OCI-LY3 (cell line): ENCODE results near the gene PDCD4.
"Not testable (repeated sequence)": the region's sequence is repeated elsewhere in the genome, so short reads cannot be mapped to it uniquely, and the experiment has no call there.

Experiments used
- H2AFZ ChIP-seq: fragments of 200-600, 300-600 bp; shearing (Covaris generic); 2 replicates; pipeline ENCODE4 v1.6.0; 2014; ENCODE audit warnings: antibody characterized with exemption, low read depth, low read length
- H3K27ac ChIP-seq: fragments of 200-600, 300-600 bp; sonication (generic); 2 replicates; pipeline ENCODE4 v1.5.1; 2014; ENCODE audit warnings: mild to moderate bottlenecking, low read length, moderate library complexity, mixed read lengths
- H3K27me3 ChIP-seq: fragments of 200-600, 300-600 bp; sonication (generic); 2 replicates; pipeline ENCODE4 v1.6.1; 2014; ENCODE audit warnings: low read depth, low read length, mixed read lengths
- H3K36me3 ChIP-seq: fragments of 200-600, 300-600 bp; sonication (generic); replicated peaks from 2 replicates; pipeline ENCODE3; 2014; ENCODE audit warnings: low read depth, low read length, mixed read lengths
- H3K4me1 ChIP-seq: fragments of 300-600, 200-600 bp; sonication (generic); 2 replicates; pipeline ENCODE4 v1.6.1; 2014; ENCODE audit warnings: low read length, mixed read lengths
- H3K4me2 ChIP-seq: fragments of 200-600, 300-600 bp; sonication (generic); 2 replicates; pipeline ENCODE4 v1.6.1; 2014; ENCODE audit warnings: low read length, mixed read lengths
- H3K4me3 ChIP-seq: fragments of 300-600, 200-600 bp; sonication (generic); 2 replicates; pipeline ENCODE4 v1.5.1; 2014; ENCODE audit warnings: antibody characterized with exemption, mild to moderate bottlenecking, low read length, moderate library complexity
- H3K79me2 ChIP-seq: fragments of 300-600, 200-600 bp; shearing (Covaris generic); 2 replicates; pipeline ENCODE4 v1.6.1; 2014; ENCODE audit warnings: mild to moderate bottlenecking, low read length, mixed read lengths
- H3K9ac ChIP-seq: fragments of 300-600, 200-600 bp; shearing (Covaris generic); 2 replicates; pipeline ENCODE4 v1.6.0; 2014; ENCODE audit warnings: mild to moderate bottlenecking, low read length, moderate library complexity
- H3K9me3 ChIP-seq: fragments of 200-600, 300-600 bp; shearing (Covaris generic); 2 replicates; pipeline ENCODE4 v1.6.1; 2014; ENCODE audit warnings: low read length, mixed read lengths; ENCODE audit not compliant: insufficient read depth
- H4K20me1 ChIP-seq: fragments of 200-600, 300-600 bp; sonication (generic); 2 replicates; pipeline ENCODE4 v1.6.1; 2016; ENCODE audit warnings: low read length, mixed read lengths; ENCODE audit not compliant: insufficient read depth
- CTCF ChIP-seq: fragments of 200-600, 300-600 bp; sonication (generic); IDR thresholded peaks from 2 replicates; pipeline ENCODE4 v1.5.1; 2014; ENCODE audit warnings: antibody characterized with exemption, low read length, low read depth
- EZH2phosphoT487 ChIP-seq: fragments of 200-600 bp; shearing (Covaris generic); IDR thresholded peaks from 2 replicates; pipeline ENCODE4 v1.6.1; 2018; ENCODE audit warnings: antibody characterized with exemption, mixed run types, low read depth

PDCD4 gene

GRCh38 chr10:110914431-110914830 is 42.7 kb downstream of the PDCD4 start:
- Histone ChIP-seq H3K4me3 (no peak overlapping the region), H3K36me3 (no peaks in the 10 kb centered on the region), H3K79me2 (no peaks in the 10 kb centered on the region), H3K4me2 (no peak overlapping the region), H4K20me1 (no peaks in the 10 kb centered on the region), H3K9ac (no peak overlapping the region), H3K27me3 (no peaks in the 10 kb centered on the region), H2AFZ (no peak overlapping the region), H3K27ac (no peak overlapping the region), H3K4me1 (peaks cover 5% of the 10 kb centered on the region; the same call in 1 of the 2 replicates), H3K9me3 (no peaks in the 10 kb centered on the region)
- TF ChIP-seq CTCF (no peak), EZH2phosphoT487 (no peak)

- Histone ChIP-seq H3K4me2 (no peak overlapping the region), H3K9me3 (no peaks in the 10 kb centered on the region), H2AFZ (no peak overlapping the region)
Measured at GRCh38 chr10:110915035-110915434, 43.3 kb downstream of the PDCD4 start.

DNA sequence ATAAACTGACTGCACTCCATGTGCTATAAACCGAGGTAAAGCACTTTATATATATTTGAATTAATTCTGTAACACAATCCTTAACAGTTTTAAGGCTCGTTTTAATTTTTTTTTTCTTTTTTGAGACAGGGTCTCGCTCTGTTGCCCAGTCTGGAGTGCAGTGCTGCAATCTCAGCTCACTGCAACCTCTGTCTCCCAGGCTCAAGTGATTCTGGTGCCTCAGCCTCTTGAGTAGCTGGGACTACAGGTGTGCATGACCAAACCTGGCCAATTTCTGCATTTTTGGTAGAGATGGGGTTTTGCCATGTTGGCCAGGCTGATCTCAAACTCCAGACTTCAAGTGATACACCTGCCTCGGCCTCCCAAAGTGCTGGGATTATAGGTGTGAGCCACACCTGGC is 43.9 kb downstream of the PDCD4 start:
- H4K20me1 ChIP-seq = not testable (repeated sequence)

More at GRCh38 chr10:110915035-110915434, 43.3 kb downstream of the PDCD4 start:
- no peak overlapping the region for H3K27ac ChIP-seq
- TF ChIP-seq EZH2phosphoT487 = no peak
- no peak for TF ChIP-seq CTCF
- peaks cover 5% of the 10 kb centered on the region; the same call in 1 of the 2 replicates for H3K4me1 ChIP-seq
- no peak overlapping the region for H3K4me3 ChIP-seq
- no peaks in the 10 kb centered on the region for H4K20me1 ChIP-seq
- H3K27me3 ChIP-seq = no peaks in the 10 kb centered on the region
- H3K79me2 ChIP-seq = peaks cover 6% of the 10 kb centered on the region
- no peak overlapping the region for H3K9ac ChIP-seq
- H3K36me3 ChIP-seq = no peaks in the 10 kb centered on the region

DNA sequence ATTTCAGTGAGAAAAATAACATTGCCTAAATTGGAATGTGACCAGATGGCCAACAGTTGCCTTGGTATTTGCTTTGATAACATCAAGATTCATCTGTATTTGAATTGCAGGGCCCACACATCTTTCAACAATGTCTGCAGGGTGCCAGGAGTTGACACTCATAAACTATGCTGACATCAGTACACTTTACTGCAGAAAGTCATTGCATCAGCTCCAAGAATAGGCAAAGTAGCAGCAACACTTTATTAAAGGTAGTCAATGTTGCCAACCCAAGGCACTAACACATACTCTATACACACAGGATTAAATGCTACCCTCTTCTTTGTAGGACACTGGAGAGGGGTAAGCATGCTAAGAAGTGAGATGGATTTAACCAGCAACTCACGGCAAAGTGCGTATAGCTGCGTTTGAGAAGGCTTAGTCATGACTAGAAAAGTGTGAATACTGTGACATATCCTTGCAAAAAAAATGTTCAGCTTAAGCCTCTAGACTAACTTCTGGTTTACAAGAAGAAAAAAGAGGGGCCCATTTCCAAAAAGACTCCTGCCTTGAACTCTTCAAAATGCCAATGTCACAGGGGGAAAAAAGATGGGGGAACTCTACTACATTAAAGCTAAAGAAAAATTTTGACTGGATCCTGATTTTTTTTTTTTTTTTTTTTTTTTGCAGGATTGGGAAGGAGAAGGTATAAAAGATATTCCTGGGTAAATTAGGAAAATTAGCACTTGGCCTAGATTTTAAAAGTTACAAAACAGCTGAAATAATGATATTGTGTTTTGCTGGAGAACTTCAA is 45.0 kb downstream of the PDCD4 start:
- Histone ChIP-seq H3K9me3 (no peaks in the 10 kb centered on the region), H3K79me2 (peaks cover 23% of the 10 kb centered on the region), H3K27me3 (no peaks in the 10 kb centered on the region), H4K20me1 (peaks cover 10% of the 10 kb centered on the region; the same call in 1 of the 2 replicates), H3K36me3 (no peaks in the 10 kb centered on the region), H3K4me2 (no peak overlapping the region), H3K9ac (no peak overlapping the region), H3K27ac (no peak overlapping the region), H3K4me3 (no peak overlapping the region), H2AFZ (no peak overlapping the region), H3K4me1 (peaks cover 12% of the 10 kb centered on the region; the same call in 1 of the 2 replicates)
- TF ChIP-seq EZH2phosphoT487 (no peak), CTCF (no peak)

More for the DNA sequence above, 43.9 kb downstream of the PDCD4 start:
- not testable (repeated sequence) for H2AFZ ChIP-seq, H3K4me2 ChIP-seq, H3K9me3 ChIP-seq, H3K27ac ChIP-seq, H3K36me3 ChIP-seq, H3K9ac ChIP-seq, H3K27me3 ChIP-seq, H3K4me3 ChIP-seq, H3K4me1 ChIP-seq
- peaks cover 12% of the 10 kb centered on the region for H3K79me2 ChIP-seq
